ENCODE measurements around the gene HS2ST1. TPM values are rescaled to one million over a fixed set of nuclear protein-coding genes. Genes with fewer than 3 reads are reported as not detected.

Gene HS2ST1
- total and polyA plus RNA-seq, 2 donors (not counting 3 experiments of a cell fraction or from before 2014, with no cell fraction given), result 5.5 to 31.2 TPM

DNA sequence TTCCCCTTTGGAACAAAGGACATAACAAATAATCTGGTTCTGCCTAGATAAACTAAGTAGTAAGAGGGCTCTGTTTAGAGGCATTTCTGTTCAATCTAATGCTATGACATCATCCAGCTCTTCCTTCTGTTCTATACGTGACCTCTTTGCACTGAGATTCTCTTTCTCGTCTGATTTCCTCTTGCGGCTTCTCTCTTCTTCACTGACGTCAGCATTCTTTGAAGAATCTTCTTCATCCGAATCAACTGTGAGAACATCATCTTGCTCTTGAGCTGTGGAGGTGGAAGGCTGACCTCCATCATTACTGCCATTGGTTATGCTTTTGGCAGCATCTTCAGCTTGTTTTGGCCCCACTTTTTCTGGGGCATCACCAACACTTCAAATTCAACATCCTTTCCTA is 130.4 kb downstream of the HS2ST1 start:
- no peak overlapping the region for H3K9ac ChIP-seq (replicated peaks; ENCODE audit: extremely low read depth, insufficient read depth, low read length)
- dilution Hi-C loops (cut with MboI; ENCODE audit: extremely low pct_ligation_motif_present, low sequenced_read_pairs) (no loop called here), intact Hi-C loops (cut with micrococcal nuclease) (no loop called here)
- TF ChIP-seq, protein P1, sequence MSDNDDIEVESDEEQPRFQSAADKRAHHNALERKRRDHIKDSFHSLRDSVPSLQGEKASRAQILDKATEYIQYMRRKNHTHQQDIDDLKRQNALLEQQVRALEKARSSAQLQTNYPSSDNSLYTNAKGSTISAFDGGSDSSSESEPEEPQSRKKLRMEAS (IDR thresholded peaks at IDR 0.05; ENCODE audit: insufficient read depth, insufficient read length), result no peak
- TF ChIP-seq FOS (IDR thresholded peaks at IDR 0.05; ENCODE audit: borderline replicate concordance, insufficient read depth, low read length) (no peak), POLR2A (IDR thresholded peaks at IDR 0.05; ENCODE audit: low read depth, low read length) (no peak), POLR2AphosphoS5 (IDR thresholded peaks at IDR 0.05; ENCODE audit: insufficient read depth, low read depth, low read length) (no peak), GATA2 (IDR thresholded peaks at IDR 0.05; ENCODE audit: insufficient read depth, insufficient read length, low read depth, low read length) (no peak), JUN (IDR thresholded peaks at IDR 0.05; ENCODE audit: borderline replicate concordance, insufficient read depth, insufficient read length, low read depth) (no peak), MYC (IDR thresholded peaks at IDR 0.05; ENCODE audit: low read depth, low read length) (no peak), EZH2 (IDR thresholded peaks at IDR 0.05; ENCODE audit: borderline replicate concordance, low read depth, low read length, severe bottlenecking) (no peak)
- TF ChIP-seq, protein P2, sequence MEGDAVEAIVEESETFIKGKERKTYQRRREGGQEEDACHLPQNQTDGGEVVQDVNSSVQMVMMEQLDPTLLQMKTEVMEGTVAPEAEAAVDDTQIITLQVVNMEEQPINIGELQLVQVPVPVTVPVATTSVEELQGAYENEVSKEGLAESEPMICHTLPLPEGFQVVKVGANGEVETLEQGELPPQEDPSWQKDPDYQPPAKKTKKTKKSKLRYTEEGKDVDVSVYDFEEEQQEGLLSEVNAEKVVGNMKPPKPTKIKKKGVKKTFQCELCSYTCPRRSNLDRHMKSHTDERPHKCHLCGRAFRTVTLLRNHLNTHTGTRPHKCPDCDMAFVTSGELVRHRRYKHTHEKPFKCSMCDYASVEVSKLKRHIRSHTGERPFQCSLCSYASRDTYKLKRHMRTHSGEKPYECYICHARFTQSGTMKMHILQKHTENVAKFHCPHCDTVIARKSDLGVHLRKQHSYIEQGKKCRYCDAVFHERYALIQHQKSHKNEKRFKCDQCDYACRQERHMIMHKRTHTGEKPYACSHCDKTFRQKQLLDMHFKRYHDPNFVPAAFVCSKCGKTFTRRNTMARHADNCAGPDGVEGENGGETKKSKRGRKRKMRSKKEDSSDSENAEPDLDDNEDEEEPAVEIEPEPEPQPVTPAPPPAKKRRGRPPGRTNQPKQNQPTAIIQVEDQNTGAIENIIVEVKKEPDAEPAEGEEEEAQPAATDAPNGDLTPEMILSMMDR (IDR thresholded peaks at IDR 0.05; ENCODE audit: extremely low read depth in 1 of 2, insufficient read depth in 1 of 2, low read depth in 1 of 2, low read length in 2 of 2), result no peak
- no peak overlapping the region for H3K27ac ChIP-seq (ENCODE audit: insufficient read depth, low read depth, low read length)
- no peaks in the 10 kb centered on the region for H3K79me2 ChIP-seq (ENCODE audit: control insufficient read depth, insufficient read depth, low read length)
- no peaks in the 10 kb centered on the region for H4K20me1 ChIP-seq (replicated peaks; ENCODE audit: control insufficient read depth, extremely low read depth, insufficient read depth, low read length)
- POLR2A ChIA-PET, result interaction anchor here (0.6 kb wide), 1 partner anchor 189 kb away, joined by 5 read pairs; no protein-coding TSS in a partner anchor
- CTCF ChIA-PET, result no interaction called here
- DNase-seq (ENCODE audit: low read depth, low spot score) (no peak), FAIRE-seq (no peak)
- no peak overlapping the region for H3K4me2 ChIP-seq (ENCODE audit: insufficient read depth, low read length)
- H3K4me3 ChIP-seq (replicated peaks in 1 of 3; ENCODE audit: insufficient read depth in 1 of 3, low read depth in 1 of 3, low read length in 3 of 3), result no peak overlapping the region
- no peaks in the 10 kb centered on the region for H3K9me3 ChIP-seq (replicated peaks; ENCODE audit: control insufficient read depth, insufficient read depth, low read length)
- H3K4me1 ChIP-seq (ENCODE audit: control insufficient read depth, extremely low read depth, insufficient read depth, low read length), result no peaks in the 10 kb centered on the region
- no TSS peak for BruUV-seq (replicated peaks)
- no peaks in the 10 kb centered on the region for H3K36me3 ChIP-seq (ENCODE audit: control insufficient read depth in 2 of 2, extremely low read depth in 1 of 2, insufficient read depth in 2 of 2, low read length in 2 of 2)
- no peaks in the 10 kb centered on the region for H3K27me3 ChIP-seq (ENCODE audit: control insufficient read depth in 2 of 2, insufficient read depth in 2 of 2, low read length in 2 of 2)
- no peak overlapping the region for H2AFZ ChIP-seq (ENCODE audit: low read depth, low read length)
- H3K9me1 ChIP-seq (replicated peaks; ENCODE audit: control insufficient read depth, extremely low read depth, insufficient read depth, low read length), result no peaks in the 10 kb centered on the region
